ENCODE data around the gene SC5D.

Gene SC5D

GRCh38 chr11:121330614-121331435 is 38.3 kb downstream of the SC5D start:
- Histone ChIP-seq H3K27me3 (ENCODE audit: insufficient read depth, low read length) (no peaks in the 10 kb centered on the region), H3K9me3 (ENCODE audit: insufficient read depth, low read depth, low read length) (no peaks in the 10 kb centered on the region)
- 94% methylated on average over 19 of the region's 19 CpGs for WGBS

DNA sequence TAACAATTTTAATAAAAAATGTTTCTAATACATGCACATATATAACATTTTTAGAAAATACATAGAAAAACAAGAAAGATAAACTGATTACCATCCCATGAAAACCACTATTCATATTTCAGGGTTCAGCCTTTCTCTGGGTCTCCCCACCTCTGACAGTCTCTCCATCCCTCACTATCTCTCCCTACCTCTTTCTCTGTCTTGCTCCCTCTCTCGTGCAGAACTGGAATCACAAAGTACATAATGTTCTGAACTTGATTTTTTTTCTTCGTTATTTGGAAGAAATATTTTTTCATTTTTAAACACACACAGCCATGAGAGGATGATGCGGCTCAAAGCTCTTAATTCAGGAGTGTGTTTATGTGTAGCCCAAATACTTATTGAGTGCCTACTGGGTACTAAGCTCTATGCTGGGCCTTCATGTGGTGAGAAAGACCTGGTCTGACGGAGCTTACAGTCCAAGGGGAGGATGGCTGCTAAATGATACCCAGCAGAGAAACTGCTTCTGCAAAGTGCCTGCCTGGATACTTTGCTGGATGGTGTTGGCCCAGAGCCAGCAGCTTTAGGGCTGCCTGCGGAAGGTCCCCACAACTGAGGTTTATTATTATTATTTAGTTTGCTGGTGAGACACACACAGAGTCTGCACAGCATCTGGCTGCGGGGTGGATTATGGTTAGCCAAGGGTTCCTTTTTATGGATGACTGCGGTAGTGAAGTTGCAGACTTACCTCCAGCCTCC is 42.6 kb downstream of the SC5D start:
- no peaks in the 10 kb centered on the region for H3K36me3 ChIP-seq (ENCODE audit: insufficient read depth, low read length)
- H3K4me3 ChIP-seq (ENCODE audit: low read length), result no peak overlapping the region
- H3K4me1 ChIP-seq (ENCODE audit: insufficient read depth, low read length), result no peaks in the 10 kb centered on the region
- 92% methylated on average over 6 of the region's 7 CpGs for WGBS
- no peak overlapping the region for H3K27ac ChIP-seq (ENCODE audit: low read depth, low read length)
- no peaks in the 10 kb centered on the region for H3K27me3 ChIP-seq (ENCODE audit: insufficient read depth, low read length)
- H3K9me3 ChIP-seq (ENCODE audit: insufficient read depth, low read depth, low read length), result no peaks in the 10 kb centered on the region
- no peak overlapping the region for H3K9ac ChIP-seq (ENCODE audit: low read depth, low read length)

More at GRCh38 chr11:121330614-121331435, 38.3 kb downstream of the SC5D start:
- H3K4me3 ChIP-seq (ENCODE audit: low read length), result no peak overlapping the region
- no peaks in the 10 kb centered on the region for H3K4me1 ChIP-seq (ENCODE audit: insufficient read depth, low read length)
- H3K9ac ChIP-seq (ENCODE audit: low read depth, low read length), result no peak overlapping the region
- H3K27ac ChIP-seq (ENCODE audit: low read depth, low read length), result no peak overlapping the region
- no peaks in the 10 kb centered on the region for H3K36me3 ChIP-seq (ENCODE audit: insufficient read depth, low read length)

DNA sequence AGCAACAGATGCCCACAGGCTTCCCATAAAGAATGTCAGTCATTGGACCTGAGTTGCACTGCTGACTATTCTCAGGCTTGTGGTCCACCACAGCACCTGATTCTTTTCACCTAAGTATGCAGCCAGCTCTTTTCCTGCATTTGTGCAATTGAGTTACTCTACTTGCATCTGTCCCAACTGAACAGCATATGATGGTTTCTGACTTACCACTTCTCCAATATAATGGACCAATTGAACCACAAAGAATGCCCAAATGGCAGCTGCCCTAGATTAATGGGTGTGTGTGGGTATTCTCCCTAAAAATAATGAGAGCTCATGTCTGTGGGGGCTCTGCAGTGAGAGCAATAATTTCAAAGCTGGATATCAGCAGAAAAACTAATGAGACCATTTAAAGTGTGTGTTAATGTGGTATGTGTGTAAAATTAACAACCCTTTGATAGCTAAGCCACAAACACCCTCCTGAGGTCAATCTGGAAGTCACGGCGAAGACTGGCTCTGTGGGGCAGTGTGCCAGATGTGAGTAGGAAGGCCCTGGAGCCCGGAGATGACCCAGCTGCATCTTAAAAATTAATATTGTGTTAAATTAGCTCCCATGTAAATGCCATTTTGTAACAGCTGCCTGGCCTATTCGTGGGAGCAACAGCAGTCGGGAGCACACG is 43.8 kb downstream of the SC5D start:
- Histone ChIP-seq H3K4me3 (ENCODE audit: low read length) (no peak overlapping the region), H3K36me3 (ENCODE audit: insufficient read depth, low read length) (no peaks in the 10 kb centered on the region), H3K27ac (ENCODE audit: low read depth, low read length) (no peak overlapping the region), H3K27me3 (ENCODE audit: insufficient read depth, low read length) (no peaks in the 10 kb centered on the region), H3K9me3 (ENCODE audit: insufficient read depth, low read depth, low read length) (no peaks in the 10 kb centered on the region), H3K9ac (ENCODE audit: low read depth, low read length) (no peak overlapping the region), H3K4me1 (ENCODE audit: insufficient read depth, low read length) (no peaks in the 10 kb centered on the region)
- 94% methylated on average over 6 of the region's 6 CpGs for WGBS

DNA sequence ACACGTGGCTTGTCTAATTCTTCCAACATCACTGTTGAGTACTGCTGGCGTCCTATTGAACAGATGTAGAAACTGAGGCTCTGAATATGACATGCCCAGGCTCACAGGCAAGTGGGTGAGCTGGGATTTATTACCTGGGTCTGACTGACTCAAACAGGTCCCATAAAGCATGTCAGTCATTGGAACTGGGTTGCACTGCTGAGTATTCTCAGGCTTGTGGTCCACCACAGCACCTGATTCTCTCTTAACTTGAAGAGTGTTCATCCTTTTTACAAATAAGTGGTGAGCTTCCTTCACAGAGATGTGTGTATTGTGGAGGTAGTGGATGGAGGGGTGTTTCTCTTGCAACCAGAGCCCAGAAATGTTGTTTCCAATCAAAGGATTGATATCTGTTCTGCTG is 44.5 kb downstream of the SC5D start:
- Histone ChIP-seq H3K4me3 (ENCODE audit: low read length) (no peak overlapping the region), H3K9me3 (ENCODE audit: insufficient read depth, low read depth, low read length) (no peaks in the 10 kb centered on the region), H3K9ac (ENCODE audit: low read depth, low read length) (no peak overlapping the region), H3K36me3 (ENCODE audit: insufficient read depth, low read length) (no peaks in the 10 kb centered on the region), H3K27ac (ENCODE audit: low read depth, low read length) (no peak overlapping the region), H3K4me1 (ENCODE audit: insufficient read depth, low read length) (no peaks in the 10 kb centered on the region), H3K27me3 (ENCODE audit: insufficient read depth, low read length) (no peaks in the 10 kb centered on the region)
- WGBS, result 94% methylated on average over 2 of the region's 2 CpGs

DNA sequence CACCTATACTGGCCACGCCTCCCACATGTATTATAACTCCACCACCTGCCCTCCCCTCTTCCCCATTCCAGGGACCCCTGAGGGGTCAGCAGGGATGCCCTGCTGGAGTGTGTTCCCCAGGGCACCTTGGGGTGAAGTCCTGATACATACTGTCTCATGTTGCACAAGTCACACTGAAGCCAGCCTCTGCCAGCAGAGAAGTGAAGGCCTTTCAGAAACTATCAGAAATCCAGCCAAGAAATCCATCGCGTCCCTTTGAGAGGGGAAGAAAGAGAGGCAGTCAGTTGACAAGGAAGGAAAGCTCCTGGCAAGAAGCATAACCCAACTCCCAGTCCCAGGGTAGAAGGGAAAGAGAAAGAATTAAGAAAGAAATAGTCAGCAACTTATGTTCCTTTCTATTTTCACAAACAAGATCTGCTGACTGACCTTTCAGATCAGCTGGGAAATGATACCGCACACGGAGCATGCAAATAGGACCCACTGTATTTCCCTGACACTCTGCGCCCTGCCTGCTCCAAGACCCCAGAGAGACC is 45.2 kb downstream of the SC5D start:
- Histone ChIP-seq H3K27me3 (ENCODE audit: insufficient read depth, low read length) (no peaks in the 10 kb centered on the region), H3K36me3 (ENCODE audit: insufficient read depth, low read length) (no peaks in the 10 kb centered on the region), H3K4me1 (ENCODE audit: insufficient read depth, low read length) (no peaks in the 10 kb centered on the region), H3K9me3 (ENCODE audit: insufficient read depth, low read depth, low read length) (no peaks in the 10 kb centered on the region), H3K9ac (ENCODE audit: low read depth, low read length) (no peak overlapping the region), H3K4me3 (ENCODE audit: low read length) (no peak overlapping the region), H3K27ac (ENCODE audit: low read depth, low read length) (no peak overlapping the region)
- 88% methylated on average over 6 of the region's 6 CpGs for WGBS

DNA sequence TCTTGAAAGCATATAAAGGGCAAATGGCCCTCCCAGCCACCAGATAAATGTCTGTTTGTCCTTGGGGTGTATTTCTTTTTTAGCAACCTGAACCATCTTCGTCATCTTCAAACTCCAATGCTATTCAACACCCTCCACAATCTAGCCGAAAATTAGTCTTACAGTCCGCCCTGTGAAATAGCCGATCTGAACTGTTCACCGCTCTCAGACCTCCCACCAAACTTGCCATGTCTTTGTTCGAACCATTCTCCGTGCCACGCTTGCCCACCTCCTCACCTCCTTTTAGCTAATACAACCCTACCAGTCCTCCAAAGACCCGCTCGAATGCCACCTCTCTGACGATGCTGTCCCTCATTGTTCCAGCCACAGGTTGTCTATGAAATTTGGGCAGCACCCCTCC is 46.0 kb downstream of the SC5D start:
- H3K27me3 ChIP-seq (ENCODE audit: insufficient read depth, low read length), result no peaks in the 10 kb centered on the region
- H3K9ac ChIP-seq (ENCODE audit: low read depth, low read length), result no peak overlapping the region
- 94% methylated on average over 11 of the region's 11 CpGs for WGBS
- no peaks in the 10 kb centered on the region for H3K36me3 ChIP-seq (ENCODE audit: insufficient read depth, low read length)
- no peaks in the 10 kb centered on the region for H3K9me3 ChIP-seq (ENCODE audit: insufficient read depth, low read depth, low read length)
- H3K4me1 ChIP-seq (ENCODE audit: insufficient read depth, low read length), result no peaks in the 10 kb centered on the region
- H3K4me3 ChIP-seq (ENCODE audit: low read length), result no peak overlapping the region
- H3K27ac ChIP-seq (ENCODE audit: low read depth, low read length), result no peak overlapping the region

- Histone ChIP-seq H3K36me3 (ENCODE audit: insufficient read depth, low read length) (no peaks in the 10 kb centered on the region), H3K27me3 (ENCODE audit: insufficient read depth, low read length) (no peaks in the 10 kb centered on the region), H3K9me3 (ENCODE audit: insufficient read depth, low read depth, low read length) (no peaks in the 10 kb centered on the region), H3K9ac (ENCODE audit: low read depth, low read length) (no peak overlapping the region), H3K4me1 (ENCODE audit: insufficient read depth, low read length) (no peaks in the 10 kb centered on the region), H3K27ac (ENCODE audit: low read depth, low read length) (no peak overlapping the region), H3K4me3 (ENCODE audit: low read length) (no peak overlapping the region)
- 93% methylated on average over 3 of the region's 4 CpGs for WGBS
Observed at GRCh38 chr11:121340032-121340580, 47.5 kb downstream of the SC5D start.

DNA sequence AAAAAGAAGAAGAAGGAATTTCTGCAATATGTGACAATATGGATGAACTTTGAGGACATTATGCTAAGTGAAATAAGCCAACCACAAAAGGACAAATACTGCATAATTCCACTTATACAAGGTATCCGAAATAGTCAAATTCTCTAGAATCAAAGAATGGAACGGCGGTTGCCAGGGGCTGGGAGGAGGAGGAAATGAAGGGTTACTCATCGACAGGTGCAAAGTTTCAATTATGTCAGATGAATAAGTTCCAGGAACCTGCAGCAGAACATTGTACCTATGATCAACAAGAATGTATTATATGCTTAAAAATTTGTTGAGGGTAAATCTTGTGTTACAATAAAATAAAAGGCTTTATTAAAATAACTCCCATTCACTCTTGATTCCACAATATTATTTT is 49.0 kb downstream of the SC5D start:
- Histone ChIP-seq H3K9ac (ENCODE audit: low read depth, low read length) (no peak overlapping the region), H3K27ac (ENCODE audit: low read depth, low read length) (no peak overlapping the region), H3K27me3 (ENCODE audit: insufficient read depth, low read length) (no peaks in the 10 kb centered on the region), H3K36me3 (ENCODE audit: insufficient read depth, low read length) (no peaks in the 10 kb centered on the region), H3K4me3 (ENCODE audit: low read length) (no peak overlapping the region), H3K4me1 (ENCODE audit: insufficient read depth, low read length) (no peaks in the 10 kb centered on the region), H3K9me3 (ENCODE audit: insufficient read depth, low read depth, low read length) (no peaks in the 10 kb centered on the region)
- WGBS, result 93% methylated on average over 4 of the region's 4 CpGs

DNA sequence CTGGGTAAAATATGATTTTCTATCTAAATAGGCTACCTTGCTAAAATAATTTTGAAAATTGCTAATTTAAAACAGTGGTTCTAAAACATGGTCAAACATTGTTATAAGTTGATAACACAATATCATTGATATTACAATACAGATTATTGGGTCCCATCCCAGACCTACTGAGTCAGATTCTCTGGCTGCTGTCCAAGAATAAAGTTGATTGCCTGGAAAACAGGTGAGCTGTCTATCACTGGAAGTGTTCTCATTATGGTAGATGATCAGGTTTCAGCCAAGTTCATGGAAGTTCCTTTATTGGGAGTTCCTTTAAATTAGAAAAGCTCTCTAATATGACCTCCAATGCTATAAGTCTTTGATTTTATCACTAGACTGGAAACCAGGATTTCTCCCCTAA is 52.3 kb downstream of the SC5D start:
- no peak overlapping the region for H3K4me3 ChIP-seq (ENCODE audit: low read length)
- H3K27me3 ChIP-seq (ENCODE audit: insufficient read depth, low read length), result no peaks in the 10 kb centered on the region
- no peaks in the 10 kb centered on the region for H3K9me3 ChIP-seq (ENCODE audit: insufficient read depth, low read depth, low read length)
- no peak overlapping the region for H3K9ac ChIP-seq (ENCODE audit: low read depth, low read length)
- no peaks in the 10 kb centered on the region for H3K36me3 ChIP-seq (ENCODE audit: insufficient read depth, low read length)
- no peaks in the 10 kb centered on the region for H3K4me1 ChIP-seq (ENCODE audit: insufficient read depth, low read length)
- H3K27ac ChIP-seq (ENCODE audit: low read depth, low read length), result no peak overlapping the region

- H3K9ac ChIP-seq (ENCODE audit: low read depth, low read length), result no peak overlapping the region
- H3K27ac ChIP-seq (ENCODE audit: low read depth, low read length), result no peak overlapping the region
- WGBS, result 87% methylated on average over 2 of the region's 2 CpGs
- no peaks in the 10 kb centered on the region for H3K4me1 ChIP-seq (ENCODE audit: insufficient read depth, low read length)
- no peaks in the 10 kb centered on the region for H3K9me3 ChIP-seq (ENCODE audit: insufficient read depth, low read depth, low read length)
- no peak overlapping the region for H3K4me3 ChIP-seq (ENCODE audit: low read length)
- H3K27me3 ChIP-seq (ENCODE audit: insufficient read depth, low read length), result no peaks in the 10 kb centered on the region
- no peaks in the 10 kb centered on the region for H3K36me3 ChIP-seq (ENCODE audit: insufficient read depth, low read length)
Observed at GRCh38 chr11:121347094-121347493, 54.5 kb downstream of the SC5D start.

DNA sequence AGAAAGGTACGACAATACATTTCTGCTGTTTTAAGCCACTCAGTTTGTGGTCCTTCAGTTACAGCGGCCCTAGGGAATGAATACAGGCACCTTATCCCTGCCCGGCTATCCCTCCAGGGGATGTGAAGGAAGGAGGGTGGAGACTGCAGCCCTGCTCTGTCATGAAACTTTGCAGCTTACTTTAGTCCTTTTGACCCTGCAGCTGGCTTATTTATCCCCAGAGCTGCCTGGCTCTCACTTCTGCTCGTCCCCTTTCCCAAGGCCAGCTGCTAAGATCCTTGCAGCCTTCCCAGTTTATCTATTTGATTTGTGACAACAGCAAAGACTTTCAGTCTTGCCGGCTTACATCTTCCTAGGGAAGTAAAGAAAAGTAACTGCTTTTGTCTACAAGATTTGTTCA is 55.2 kb downstream of the SC5D start:
- Histone ChIP-seq H3K9ac (ENCODE audit: low read depth, low read length) (no peak overlapping the region), H3K4me1 (ENCODE audit: insufficient read depth, low read length) (no peaks in the 10 kb centered on the region), H3K36me3 (ENCODE audit: insufficient read depth, low read length) (no peaks in the 10 kb centered on the region), H3K9me3 (ENCODE audit: insufficient read depth, low read depth, low read length) (no peaks in the 10 kb centered on the region), H3K27me3 (ENCODE audit: insufficient read depth, low read length) (no peaks in the 10 kb centered on the region), H3K27ac (ENCODE audit: low read depth, low read length) (no peak overlapping the region), H3K4me3 (ENCODE audit: low read length) (no peak overlapping the region)
- 82% methylated on average over 5 of the region's 5 CpGs for whole genome bisulfite sequencing

Data from HUES64 (cell line).